ENCODE data around the gene FGFR2. TPM values are rescaled to one million over a fixed set of nuclear protein-coding genes. Genes with fewer than 3 reads are reported as not detected.

Gene FGFR2
- total and polyA plus RNA-seq, 9 of the 15 experiments (the other 6 are each of a cell fraction or from before 2014, with no cell fraction given): 0.20 TPM; not detected in 8

- TF ChIP-seq RREB1 (CRISPR knock-in tag; IDR thresholded peaks at IDR 0.05): no peak
Observed at GRCh38 chr10:121510201-121510771, 88.0 kb downstream of the FGFR2 start (continued).

GRCh38 chr10:121509796-121510195, 88.4 kb downstream of the FGFR2 start:
- Histone ChIP-seq H3K4me2 (ENCODE audit: insufficient read depth, low read length) (no peak overlapping the region), H3K27ac (ENCODE audit: extremely low read depth, low read depth, low read length) (no peak overlapping the region), H3K9me3 (replicated peaks; ENCODE audit: control insufficient read depth, insufficient read depth, low read depth, low read length) (no peaks in the 10 kb centered on the region), H3K9me1 (ENCODE audit: control insufficient read depth, insufficient read depth, low read length) (no peaks in the 10 kb centered on the region), H2AFZ (ENCODE audit: low read depth, low read length) (no peak overlapping the region), H3K79me2 (ENCODE audit: control insufficient read depth, insufficient read depth, low read length) (no peaks in the 10 kb centered on the region), H3K36me3 (ENCODE audit: control insufficient read depth, insufficient read depth, low read length) (no peaks in the 10 kb centered on the region), H3K27me3 (ENCODE audit: control insufficient read depth in 2 of 2, insufficient read depth in 2 of 2, low read length in 2 of 2) (peaks cover 0 to 10% of the 10 kb centered on the region in 2 experiments; a peak in 3 of 5 replicates), H3K9ac (ENCODE audit: insufficient read depth in 1 of 2, low read depth in 2 of 2, low read length in 2 of 2) (no peak overlapping the region), H4K20me1 (replicated peaks; ENCODE audit: control insufficient read depth, insufficient read depth, low read length) (no peaks in the 10 kb centered on the region), H3K4me3 (no peak overlapping the region), H3K4me1 (replicated peaks in 1 of 2; ENCODE audit: control insufficient read depth in 2 of 2, insufficient read depth in 2 of 2, low read length in 2 of 2) (no peaks in the 10 kb centered on the region)
- DNase-seq (ENCODE audit: extremely low read depth in 1 of 4, low spot score in 3 of 4) (no peak), FAIRE-seq (no peak), ATAC-seq (no peak)
- intact Hi-C loops (cut with micrococcal nuclease) (no loop called here), in situ Hi-C loops (cut with MboI) (no loop called here)
- TF ChIP-seq SP1 (CRISPR knock-in tag; IDR thresholded peaks at IDR 0.05): no peak
- 0% methylated on average over 3 of the region's 3 CpGs for WGBS (ENCODE audit: insufficient coverage, low coverage, missing lambda C conversion rate)
- CTCF ChIA-PET (ENCODE audit: low intra/inter-chr PET ratio): no interaction called here
- BruUV-seq (replicated peaks): no TSS peak
- POLR2A ChIA-PET: interaction anchor here (0.8 kb wide), 1 partner anchor 9 kb away, joined by 3 read pairs; no protein-coding TSS in a partner anchor
